Measurements from ENCODE around the gene LTO1. TPM values are rescaled to one million over a fixed set of nuclear protein-coding genes. Genes with fewer than 3 reads are reported as not detected.

Gene LTO1
- total RNA-seq, 4 donors from 2014 or later, result 28.3 to 131 (median 54.6) TPM

DNA sequence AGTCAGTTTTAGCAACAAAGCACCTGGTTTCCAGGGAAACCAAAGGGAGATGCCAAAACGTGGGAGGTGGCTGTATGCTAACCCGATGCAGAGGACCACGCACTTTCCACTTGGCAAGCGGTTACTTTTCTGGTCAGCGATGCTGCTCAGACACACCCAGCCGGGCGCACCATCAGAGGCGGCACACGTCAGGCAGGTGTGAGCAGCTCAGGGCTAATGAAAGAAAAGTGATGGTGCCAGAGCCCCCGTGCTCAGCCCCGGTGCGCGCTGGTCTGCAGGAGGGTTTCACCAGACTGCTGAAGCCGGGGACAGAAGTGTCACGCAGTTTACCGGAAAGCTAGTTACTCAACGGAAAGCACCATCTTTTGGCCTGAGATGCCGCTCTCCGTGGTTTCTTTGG is 5.7 kb downstream of the LTO1 start:
- peaks cover 9 to 23% (median 10%) of the 10 kb centered on the region in 4 donors for H3K4me1 ChIP-seq
- TF ChIP-seq, protein P1, sequence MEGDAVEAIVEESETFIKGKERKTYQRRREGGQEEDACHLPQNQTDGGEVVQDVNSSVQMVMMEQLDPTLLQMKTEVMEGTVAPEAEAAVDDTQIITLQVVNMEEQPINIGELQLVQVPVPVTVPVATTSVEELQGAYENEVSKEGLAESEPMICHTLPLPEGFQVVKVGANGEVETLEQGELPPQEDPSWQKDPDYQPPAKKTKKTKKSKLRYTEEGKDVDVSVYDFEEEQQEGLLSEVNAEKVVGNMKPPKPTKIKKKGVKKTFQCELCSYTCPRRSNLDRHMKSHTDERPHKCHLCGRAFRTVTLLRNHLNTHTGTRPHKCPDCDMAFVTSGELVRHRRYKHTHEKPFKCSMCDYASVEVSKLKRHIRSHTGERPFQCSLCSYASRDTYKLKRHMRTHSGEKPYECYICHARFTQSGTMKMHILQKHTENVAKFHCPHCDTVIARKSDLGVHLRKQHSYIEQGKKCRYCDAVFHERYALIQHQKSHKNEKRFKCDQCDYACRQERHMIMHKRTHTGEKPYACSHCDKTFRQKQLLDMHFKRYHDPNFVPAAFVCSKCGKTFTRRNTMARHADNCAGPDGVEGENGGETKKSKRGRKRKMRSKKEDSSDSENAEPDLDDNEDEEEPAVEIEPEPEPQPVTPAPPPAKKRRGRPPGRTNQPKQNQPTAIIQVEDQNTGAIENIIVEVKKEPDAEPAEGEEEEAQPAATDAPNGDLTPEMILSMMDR (IDR thresholded peaks at IDR 0.05), result no peak
- no peak for TF ChIP-seq EP300 (IDR thresholded peaks at IDR 0.05; ENCODE audit: low read depth)
- TF ChIP-seq POLR2A (IDR thresholded peaks at IDR 0.05), result no peak
- TF ChIP-seq POLR2AphosphoS5 (IDR thresholded peaks at IDR 0.05), result no peak
- intact Hi-C loops (cut with DNase I; ENCODE audit: low total_unique reads), result no loop called here
- WGBS, 2 donors (ENCODE audit: low coverage in 1 of 2), result 91% methylated on average over 19 of the region's 19 CpGs; no CpG with 5 or more reads in 1 of the 2 donors
- DNase-seq, result no peak
- H3K27me3 ChIP-seq, result no peaks in the 10 kb centered on the region
- no peaks in the 10 kb centered on the region for H3K9me3 ChIP-seq
- in situ Hi-C loops (cut with MboI; ENCODE audit: low pct_ligation_motif_present in 1 of 4, low pct_unique_long_range_greater_than_20kb in 1 of 4, low sequenced_read_pairs in 3 of 4), result loop anchor here in 3 of 4 donors (10.0 to 25.0 kb wide), 2 partner anchors 557 to 565 kb away; no protein-coding TSS in a partner anchor
- H3K27ac ChIP-seq, result no peak overlapping the region
- H3K36me3 ChIP-seq, result peaks cover 0 to 10% (median 2%) of the 10 kb centered on the region in 4 donors
- no peak overlapping the region for H3K4me3 ChIP-seq

DNA sequence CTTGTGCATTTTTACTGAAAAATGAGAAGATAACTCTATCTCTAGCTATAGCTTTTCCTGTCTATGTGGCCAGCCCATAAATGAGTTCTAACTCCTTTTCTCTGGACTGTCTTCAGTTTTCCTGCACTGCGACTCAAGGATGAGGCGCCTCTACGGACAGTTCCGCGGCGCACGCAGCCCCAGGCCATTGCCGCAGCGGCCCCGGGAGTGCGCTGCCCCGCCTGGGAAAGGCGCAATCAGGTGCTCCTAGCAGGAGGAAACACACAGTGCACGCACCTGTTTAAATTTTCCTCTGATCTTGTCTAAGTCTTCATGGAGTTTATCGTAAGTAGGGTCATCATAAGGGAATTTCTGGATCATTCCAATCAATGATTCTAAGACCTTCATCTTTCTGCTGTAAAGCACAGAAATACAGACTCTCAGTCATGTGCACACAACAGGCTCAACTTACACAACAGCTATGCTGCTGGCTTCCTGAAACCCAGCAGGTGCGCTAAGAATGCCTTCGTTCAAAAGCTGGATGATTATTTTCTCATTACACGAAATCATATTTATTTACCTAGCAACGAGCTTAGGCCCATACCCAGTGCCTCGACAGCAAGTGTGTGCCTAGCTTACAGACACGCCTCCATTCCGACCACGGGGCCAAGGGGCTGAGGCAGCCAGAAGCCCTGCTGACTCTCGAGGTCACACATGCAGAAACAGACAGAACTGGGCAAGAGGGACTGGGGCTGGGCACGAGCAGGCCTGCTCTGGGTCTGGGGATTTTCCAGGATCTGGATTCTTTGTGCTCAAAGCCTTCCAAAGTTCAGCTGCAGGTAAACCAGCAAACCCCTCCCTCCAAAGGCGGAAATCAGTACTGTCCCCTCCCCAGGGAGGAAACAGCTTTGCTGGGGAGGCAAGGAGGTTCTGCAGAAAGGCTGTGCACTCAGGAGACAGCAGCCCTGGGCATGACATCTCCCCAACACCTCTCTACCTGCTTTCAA is 7.2 kb downstream of the LTO1 start:
- Histone ChIP-seq H3K36me3 (peaks cover 0 to 10% (median 2%) of the 10 kb centered on the region in 4 donors), H3K4me1 (peaks cover 0 to 8% (median 0%) of the 10 kb centered on the region in 4 donors), H3K27ac (no peak overlapping the region), H3K27me3 (no peaks in the 10 kb centered on the region), H3K9me3 (no peaks in the 10 kb centered on the region), H3K4me3 (no peak overlapping the region)
- DNase-seq, result no peak
- TF ChIP-seq, protein P1 (IDR thresholded peaks at IDR 0.05), result no peak
- no peak for TF ChIP-seq POLR2A (IDR thresholded peaks at IDR 0.05)
- TF ChIP-seq EP300 (IDR thresholded peaks at IDR 0.05; ENCODE audit: low read depth), result no peak
- TF ChIP-seq POLR2AphosphoS5 (IDR thresholded peaks at IDR 0.05), result no peak
- WGBS, 2 donors (ENCODE audit: low coverage in 1 of 2), result 83 to 90% methylated on average over 20 to 26 of the region's 26 CpGs
- intact Hi-C loops (cut with DNase I; ENCODE audit: low total_unique reads) (no loop called here), in situ Hi-C loops (cut with MboI; ENCODE audit: low pct_ligation_motif_present in 1 of 4, low pct_unique_long_range_greater_than_20kb in 1 of 4, low sequenced_read_pairs in 3 of 4) (loop anchor here in 3 of 4 donors (10.0 to 25.0 kb wide), 2 partner anchors 556 to 563 kb away; no protein-coding TSS in a partner anchor)

DNA sequence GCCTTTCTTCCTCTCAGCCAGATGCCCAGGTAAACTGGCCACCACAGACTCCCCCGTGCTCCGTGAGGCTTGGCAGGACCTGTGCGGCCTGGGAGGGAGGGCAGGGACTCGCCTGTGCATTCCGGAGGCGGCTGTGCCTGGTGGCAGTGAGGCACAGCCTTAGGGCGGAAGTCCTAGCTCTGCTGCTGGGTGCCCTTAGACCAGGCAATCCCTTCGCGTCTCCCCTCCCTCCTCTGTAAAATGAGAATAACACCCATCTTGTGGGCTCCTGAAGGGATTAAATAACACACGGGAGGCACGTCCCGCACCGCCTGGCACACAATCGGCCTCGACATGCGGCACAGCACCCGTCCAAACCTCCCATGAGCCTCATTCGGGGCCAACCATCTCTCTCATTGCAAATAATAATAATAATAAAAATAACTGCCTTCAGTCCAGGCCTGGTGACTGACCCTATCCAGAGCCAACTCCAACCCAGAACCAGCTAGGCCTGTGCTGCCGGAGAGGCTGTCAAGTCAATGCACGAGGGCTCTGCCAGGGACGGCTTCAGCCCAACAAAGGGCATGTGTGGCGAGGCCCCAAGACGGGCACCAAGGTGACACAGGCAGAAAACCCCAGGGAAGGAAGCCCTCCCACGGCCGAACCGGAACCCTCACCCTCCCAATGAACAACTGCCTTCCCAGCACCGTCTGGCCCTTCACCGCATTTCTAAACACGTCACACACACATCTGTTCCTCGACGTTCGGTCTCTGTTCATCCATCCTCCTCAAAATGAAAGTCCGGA is 8.2 kb downstream of the LTO1 start:
- Histone ChIP-seq H3K27ac (no peak overlapping the region), H3K9me3 (no peaks in the 10 kb centered on the region), H3K36me3 (peaks cover 0 to 8% (median 1%) of the 10 kb centered on the region in 4 donors), H3K27me3 (no peaks in the 10 kb centered on the region), H3K4me1 (peaks cover 0 to 8% (median 0%) of the 10 kb centered on the region in 4 donors), H3K4me3 (no peak overlapping the region)
- in situ Hi-C loops (cut with MboI; ENCODE audit: low pct_ligation_motif_present in 1 of 4, low pct_unique_long_range_greater_than_20kb in 1 of 4, low sequenced_read_pairs in 3 of 4), result loop anchor here in 3 of 4 donors (10.0 to 25.0 kb wide), 2 partner anchors 555 to 562 kb away; no protein-coding TSS in a partner anchor
- no peak for DNase-seq
- intact Hi-C loops (cut with DNase I; ENCODE audit: low total_unique reads), result no loop called here
- WGBS, 2 donors (ENCODE audit: low coverage in 1 of 2), result 88 to 93% methylated on average over 11 to 33 of the region's 33 CpGs
- TF ChIP-seq POLR2AphosphoS5 (IDR thresholded peaks at IDR 0.05) (no peak), POLR2A (IDR thresholded peaks at IDR 0.05) (no peak)
- TF ChIP-seq, protein P1 (IDR thresholded peaks at IDR 0.05), result no peak

Measured in transverse colon (tissue), 4 donors.